ENCODE results near the gene GGA3.
A peak's percentile ranks its signal among the peaks of the same experiment; 100 is the strongest.

GGA3 gene

DNA sequence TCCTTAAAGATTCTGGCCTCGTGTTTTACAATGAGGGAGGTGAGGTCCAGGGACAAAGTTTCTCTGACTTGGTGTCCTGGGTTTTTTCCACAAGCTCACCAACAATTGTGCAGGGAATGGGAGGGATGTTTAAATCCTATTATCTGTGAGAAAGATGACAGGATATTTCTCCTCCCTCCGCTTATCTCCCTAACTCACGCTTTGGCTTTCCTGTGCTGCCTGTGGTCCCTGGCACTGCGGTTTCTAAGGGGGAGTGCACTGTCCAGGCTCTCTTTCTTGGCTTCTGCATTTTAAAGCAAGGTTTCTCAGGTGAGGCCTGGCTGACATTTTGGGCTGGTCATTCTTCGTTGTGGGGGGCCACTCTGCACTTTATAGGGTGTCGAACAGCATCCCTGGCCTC, 16.4 kb downstream of the GGA3 start:
- no peak for DNase-seq

- DNase-seq: peak; percentile 32
Measured at GRCh38 chr17:75244133-75244866, 17.1 kb downstream of the GGA3 start.

GRCh38 chr17:75242461-75243042, 18.9 kb downstream of the GGA3 start:
- no peak for DNase-seq

- DNase-seq: peak; percentile 31
Measured at GRCh38 chr17:75241996-75242460, 19.4 kb downstream of the GGA3 start.

- no peak for DNase-seq
Measured at GRCh38 chr17:75241502-75241901, 19.9 kb downstream of the GGA3 start.

GRCh38 chr17:75241143-75241430, 20.3 kb downstream of the GGA3 start:
- DNase-seq: no peak

GRCh38 chr17:75240394-75241142, 20.8 kb downstream of the GGA3 start:
- DNase-seq: peak; percentile 68

DNA sequence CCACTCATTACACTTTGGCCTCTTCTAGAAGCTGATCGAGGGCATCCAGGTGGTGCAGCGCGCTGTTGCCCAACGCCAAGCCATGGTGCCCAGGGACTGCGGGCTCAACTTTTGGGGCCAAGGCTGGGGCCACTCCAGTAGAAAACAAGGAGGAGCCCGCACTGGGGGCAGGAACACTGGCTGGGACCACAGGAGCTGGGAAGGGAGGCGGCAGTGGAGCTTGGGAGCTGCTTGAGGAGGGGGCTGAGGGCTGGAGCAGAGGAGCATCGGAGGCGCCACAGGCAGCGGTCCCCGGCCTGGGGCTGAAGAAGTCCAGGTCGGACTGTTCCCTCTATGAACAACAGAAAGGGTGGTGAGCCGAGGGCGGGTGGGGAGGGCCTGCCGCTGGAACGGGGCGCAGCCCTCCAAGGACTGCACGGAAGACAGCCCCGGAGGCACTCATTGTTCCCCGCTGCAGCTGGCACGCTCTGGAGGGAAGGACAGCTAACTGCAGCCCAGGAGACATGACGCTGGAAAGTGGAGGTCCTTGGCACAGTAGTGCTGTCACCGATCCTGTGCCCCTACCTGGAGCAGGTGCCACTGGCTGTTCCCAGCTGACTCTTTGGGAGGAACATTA, 21.5 kb downstream of the GGA3 start:
- DNase-seq: no peak

DNA sequence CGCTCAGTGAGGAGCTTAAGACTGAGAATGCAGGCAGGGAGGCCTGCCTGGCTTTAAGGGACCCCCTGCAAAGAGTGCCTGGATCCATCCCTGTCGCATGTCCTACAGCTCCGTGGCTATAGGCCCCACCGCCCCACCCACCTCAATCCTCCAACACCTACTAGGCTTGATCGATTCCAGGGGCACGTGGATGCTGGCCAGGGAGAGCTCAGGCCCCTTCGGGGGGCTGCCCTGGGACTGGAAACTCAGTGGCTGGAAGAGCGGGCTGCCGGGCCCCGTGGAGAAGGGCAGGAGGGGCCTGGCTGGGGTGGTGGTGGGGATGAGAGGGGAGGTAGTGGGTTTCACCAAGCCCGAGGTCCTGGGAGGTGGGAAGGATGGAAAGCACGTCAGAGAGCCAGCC, 22.2 kb downstream of the GGA3 start:
- DNase-seq: no peak

GRCh38 chr17:75238684-75239191, 22.7 kb downstream of the GGA3 start:
- peak; percentile 73 for DNase-seq

DNA sequence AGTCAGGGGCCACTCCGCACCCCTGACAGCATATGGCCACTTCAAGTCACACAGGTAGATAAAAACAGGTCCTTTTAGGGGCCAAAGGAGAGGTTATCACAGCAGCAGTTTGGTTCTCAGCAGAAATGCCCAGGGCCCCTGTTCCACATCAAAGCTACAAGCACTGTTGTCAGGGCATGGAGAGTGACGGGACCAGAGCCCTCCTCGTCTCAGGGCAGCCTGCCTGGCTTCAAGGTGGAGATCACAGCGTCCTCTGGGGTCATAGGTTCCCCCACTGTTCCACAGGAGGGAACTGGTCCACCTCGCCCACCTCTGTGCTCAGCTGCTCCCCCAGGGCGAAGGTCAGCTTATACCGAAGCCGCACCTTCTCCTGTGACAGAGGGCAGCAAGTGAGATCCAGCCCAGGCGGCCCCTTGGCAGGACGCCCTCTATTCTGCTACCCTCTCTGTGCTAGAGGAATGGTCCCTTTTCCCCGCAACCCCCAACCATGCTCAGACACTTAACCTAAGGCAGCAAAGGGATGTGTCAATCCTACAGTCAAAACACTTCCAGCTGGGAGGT, 23.3 kb downstream of the GGA3 start:
- DNase-seq: no peak

- no peak for DNase-seq
Measured at GRCh38 chr17:75237100-75238014, 24.0 kb downstream of the GGA3 start.

- DNase-seq: no peak
Measured at GRCh38 chr17:75232786-75233185, 28.6 kb downstream of the GGA3 start.

DNA sequence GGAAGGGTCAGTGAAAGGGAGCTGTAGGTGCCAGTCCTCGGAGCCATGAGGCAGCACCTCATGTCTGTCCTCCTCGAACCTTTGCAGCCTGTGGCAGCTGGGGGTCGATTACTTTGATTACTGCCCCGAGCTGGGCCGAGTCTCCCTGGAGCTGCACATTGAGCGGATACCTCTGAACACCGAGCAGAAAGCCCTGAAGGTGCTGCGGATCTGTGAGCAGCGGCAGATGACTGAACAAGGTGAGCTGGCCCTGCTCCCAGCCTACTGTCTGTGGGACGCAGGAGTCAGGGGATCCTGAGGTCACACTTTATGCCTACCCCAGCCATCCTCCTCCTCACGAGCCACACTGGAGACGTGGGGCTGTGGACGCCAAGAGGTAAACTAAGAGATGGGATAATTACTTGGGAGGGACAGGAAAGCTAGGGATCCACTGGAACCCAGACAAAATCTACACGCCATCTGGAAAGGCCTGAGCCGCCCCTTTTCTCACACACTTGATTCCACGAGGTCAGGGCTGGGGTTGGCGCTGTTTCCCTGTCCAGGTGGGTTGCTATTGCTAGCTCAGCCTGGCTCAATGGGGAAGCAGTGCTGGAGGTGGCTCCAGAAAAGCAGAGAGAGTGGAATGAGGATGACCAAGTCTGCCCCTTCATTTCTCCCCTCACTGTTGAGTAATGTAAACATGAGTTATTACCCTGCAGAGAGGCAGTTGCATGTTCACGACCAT, 29.5 kb downstream of the GGA3 start:
- no peak for DNase-seq

- no peak for DNase-seq
Measured at GRCh38 chr17:75231071-75231470, 30.3 kb downstream of the GGA3 start.

DNA sequence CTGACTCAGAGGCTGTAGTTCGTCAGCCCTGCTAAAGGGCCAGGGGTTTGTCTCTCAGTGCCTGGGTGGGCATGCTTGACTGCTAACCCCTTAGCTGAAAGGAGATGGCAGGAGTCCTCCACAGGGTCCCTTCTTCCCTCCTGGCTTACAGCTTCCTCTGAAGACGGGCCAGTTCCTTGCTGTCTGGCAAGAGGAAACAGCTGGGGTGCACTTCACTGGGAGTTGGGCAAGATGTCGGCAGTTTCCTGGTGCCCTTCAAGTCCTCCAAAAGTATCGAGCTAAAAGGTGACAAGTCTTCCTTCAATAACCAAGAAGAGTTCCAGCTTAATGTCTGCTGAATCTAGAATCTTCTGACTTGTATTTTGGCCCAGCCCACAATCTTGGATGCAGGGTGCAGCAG, 32.6 kb downstream of the GGA3 start:
- DNase-seq: no peak

- no peak for DNase-seq
Measured at GRCh38 chr17:75228305-75228704, 33.1 kb downstream of the GGA3 start.

GRCh38 chr17:75227729-75228128, 33.7 kb downstream of the GGA3 start:
- DNase-seq: no peak

- DNase-seq: no peak
Measured at GRCh38 chr17:75225016-75225415, 36.4 kb downstream of the GGA3 start.

DNA sequence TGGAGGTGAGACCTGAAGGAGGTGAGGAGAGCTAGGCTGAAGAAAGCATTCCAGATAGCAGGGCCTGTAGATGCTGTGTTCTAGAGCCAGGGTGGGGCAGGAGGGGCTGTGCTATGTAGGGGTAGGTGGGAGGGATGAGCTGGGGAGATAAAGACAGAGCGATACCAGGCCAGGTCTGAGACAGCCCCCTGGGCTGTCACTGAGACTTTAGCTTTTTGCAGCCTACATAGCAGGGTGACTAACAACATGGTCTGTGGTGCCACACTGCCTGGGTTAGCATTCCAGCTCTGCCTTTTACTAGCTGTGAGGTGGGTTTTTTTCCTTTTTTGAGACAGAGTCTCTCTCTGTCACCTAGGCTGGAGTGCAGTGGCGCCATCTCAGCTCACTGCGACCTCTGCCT, 41.6 kb downstream of the GGA3 start:
- DNase-seq: no peak

GRCh38 chr17:75218131-75218530, 43.3 kb downstream of the GGA3 start:
- no peak for DNase-seq
